Measurements from ENCODE around the gene HHAT.

The HHAT gene

DNA sequence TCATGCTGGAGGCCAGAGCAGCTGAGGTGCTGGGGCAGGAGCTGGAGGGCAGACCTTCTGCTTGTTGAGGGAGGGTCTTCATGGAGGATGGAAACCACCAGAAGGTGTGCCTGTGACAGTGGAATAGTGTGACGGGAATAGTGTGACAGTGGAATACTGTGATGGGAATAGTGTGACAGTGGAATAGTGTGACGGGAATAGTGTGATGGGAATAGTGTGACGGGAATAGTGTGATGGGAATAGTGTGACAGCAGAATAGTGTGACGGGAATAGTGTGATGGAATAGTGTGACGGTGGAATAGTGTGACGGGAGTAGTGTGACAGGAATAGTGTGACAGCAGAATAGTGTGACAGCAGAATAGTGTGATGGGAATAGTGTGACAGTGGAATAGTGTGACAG lies 325.1 kb downstream of the HHAT start:
- peaks cover 4% of the 10 kb centered on the region for H3K9me3 ChIP-seq (ENCODE audit: insufficient read depth, low read length, severe bottlenecking)
- peak; percentile 58; the same call in 2 of the 3 replicates for ATAC-seq (ENCODE audit: insufficient read depth, low read depth)
- no peaks in the 10 kb centered on the region for H3K79me2 ChIP-seq (ENCODE audit: insufficient read depth, low read length)
- H3K4me1 ChIP-seq (ENCODE audit: insufficient read depth, low read length) = no peaks in the 10 kb centered on the region
- H3K4me3 ChIP-seq (ENCODE audit: low read depth in 1 of 2, low read length in 2 of 2) = no peak overlapping the region
- H4K20me1 ChIP-seq (ENCODE audit: insufficient read depth, low read length) = no peaks in the 10 kb centered on the region
- H3K27me3 ChIP-seq (ENCODE audit: insufficient read depth, low read length, poor library complexity) = no peaks in the 10 kb centered on the region
- no peak for DNase-seq
- H3K27ac ChIP-seq (ENCODE audit: low read length) = no peak overlapping the region
- H3K36me3 ChIP-seq (ENCODE audit: insufficient read depth, low read length) = no peaks in the 10 kb centered on the region
- no peak overlapping the region for H3K4me2 ChIP-seq (ENCODE audit: insufficient read depth, low read length)
- no peak for TF ChIP-seq EZH2 (IDR thresholded peaks at IDR 0.05; ENCODE audit: borderline replicate concordance, low read depth, low read length, severe bottlenecking)
- TF ChIP-seq, protein P1, sequence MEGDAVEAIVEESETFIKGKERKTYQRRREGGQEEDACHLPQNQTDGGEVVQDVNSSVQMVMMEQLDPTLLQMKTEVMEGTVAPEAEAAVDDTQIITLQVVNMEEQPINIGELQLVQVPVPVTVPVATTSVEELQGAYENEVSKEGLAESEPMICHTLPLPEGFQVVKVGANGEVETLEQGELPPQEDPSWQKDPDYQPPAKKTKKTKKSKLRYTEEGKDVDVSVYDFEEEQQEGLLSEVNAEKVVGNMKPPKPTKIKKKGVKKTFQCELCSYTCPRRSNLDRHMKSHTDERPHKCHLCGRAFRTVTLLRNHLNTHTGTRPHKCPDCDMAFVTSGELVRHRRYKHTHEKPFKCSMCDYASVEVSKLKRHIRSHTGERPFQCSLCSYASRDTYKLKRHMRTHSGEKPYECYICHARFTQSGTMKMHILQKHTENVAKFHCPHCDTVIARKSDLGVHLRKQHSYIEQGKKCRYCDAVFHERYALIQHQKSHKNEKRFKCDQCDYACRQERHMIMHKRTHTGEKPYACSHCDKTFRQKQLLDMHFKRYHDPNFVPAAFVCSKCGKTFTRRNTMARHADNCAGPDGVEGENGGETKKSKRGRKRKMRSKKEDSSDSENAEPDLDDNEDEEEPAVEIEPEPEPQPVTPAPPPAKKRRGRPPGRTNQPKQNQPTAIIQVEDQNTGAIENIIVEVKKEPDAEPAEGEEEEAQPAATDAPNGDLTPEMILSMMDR (IDR thresholded peaks at IDR 0.05; ENCODE audit: borderline replicate concordance, extremely low read depth, low read length, poor library complexity, severe bottlenecking) = no peak
- H2AFZ ChIP-seq (ENCODE audit: low read depth, low read length) = no peak overlapping the region
- no peak overlapping the region for H3K9ac ChIP-seq (ENCODE audit: low read depth, low read length)

DNA sequence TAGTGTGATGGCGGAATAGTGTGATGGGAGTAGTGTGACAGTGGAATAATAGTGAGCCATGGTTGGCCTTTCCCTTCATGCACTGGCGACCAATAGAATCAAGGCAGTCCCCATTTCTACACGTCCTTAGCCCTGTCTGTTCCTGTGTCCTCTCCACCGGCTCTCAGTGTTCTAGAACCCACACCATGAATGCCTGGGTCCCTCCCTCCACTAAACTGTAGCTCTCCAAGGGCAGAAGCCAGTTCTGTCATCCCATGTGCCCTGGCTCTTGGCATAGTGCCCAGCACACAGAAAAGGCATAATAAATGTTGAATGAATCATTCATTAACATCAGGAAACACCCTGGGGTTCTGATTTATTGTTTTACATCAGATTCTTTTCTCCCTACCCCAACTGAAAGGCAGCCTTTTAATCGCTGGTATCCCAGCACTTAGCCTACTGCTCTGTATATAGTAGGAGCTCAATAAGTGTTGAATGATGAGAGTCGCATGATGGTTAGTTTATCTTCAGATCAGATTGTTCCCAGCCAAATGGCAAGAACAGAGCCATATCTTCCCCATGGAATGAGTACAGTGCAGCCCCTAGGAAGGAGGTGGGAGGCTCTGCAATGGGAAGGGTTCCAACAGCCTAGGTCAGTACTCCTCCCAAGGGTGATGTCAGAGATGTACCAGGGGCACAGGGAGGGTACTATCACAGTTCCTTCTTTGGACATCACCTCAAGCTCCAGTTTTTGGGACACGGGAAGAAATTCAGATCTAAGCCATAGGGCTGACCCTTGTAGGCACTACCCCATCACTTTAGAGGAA lies 325.7 kb downstream of the HHAT start:
- peaks cover 4% of the 10 kb centered on the region for H3K9me3 ChIP-seq (ENCODE audit: insufficient read depth, low read length, severe bottlenecking)
- ATAC-seq (ENCODE audit: insufficient read depth, low read depth) = 0 out of 3 replicates have a peak, but pooled peaks have one; percentile 12
- TF ChIP-seq, protein P1 (IDR thresholded peaks at IDR 0.05; ENCODE audit: borderline replicate concordance, extremely low read depth, low read length, poor library complexity, severe bottlenecking) = no peak
- no peak for TF ChIP-seq EZH2 (IDR thresholded peaks at IDR 0.05; ENCODE audit: borderline replicate concordance, low read depth, low read length, severe bottlenecking)
- H3K79me2 ChIP-seq (ENCODE audit: insufficient read depth, low read length) = no peaks in the 10 kb centered on the region
- no peak overlapping the region for H2AFZ ChIP-seq (ENCODE audit: low read depth, low read length)
- no peaks in the 10 kb centered on the region for H3K27me3 ChIP-seq (ENCODE audit: insufficient read depth, low read length, poor library complexity)
- no peak overlapping the region for H3K9ac ChIP-seq (ENCODE audit: low read depth, low read length)
- H3K4me1 ChIP-seq (ENCODE audit: insufficient read depth, low read length) = no peaks in the 10 kb centered on the region
- DNase-seq = no peak
- no peak overlapping the region for H3K4me2 ChIP-seq (ENCODE audit: insufficient read depth, low read length)
- H3K4me3 ChIP-seq (ENCODE audit: low read depth in 1 of 2, low read length in 2 of 2) = no peak overlapping the region
- no peaks in the 10 kb centered on the region for H3K36me3 ChIP-seq (ENCODE audit: insufficient read depth, low read length)
- no peaks in the 10 kb centered on the region for H4K20me1 ChIP-seq (ENCODE audit: insufficient read depth, low read length)
- H3K27ac ChIP-seq (ENCODE audit: low read length) = no peak overlapping the region

DNA sequence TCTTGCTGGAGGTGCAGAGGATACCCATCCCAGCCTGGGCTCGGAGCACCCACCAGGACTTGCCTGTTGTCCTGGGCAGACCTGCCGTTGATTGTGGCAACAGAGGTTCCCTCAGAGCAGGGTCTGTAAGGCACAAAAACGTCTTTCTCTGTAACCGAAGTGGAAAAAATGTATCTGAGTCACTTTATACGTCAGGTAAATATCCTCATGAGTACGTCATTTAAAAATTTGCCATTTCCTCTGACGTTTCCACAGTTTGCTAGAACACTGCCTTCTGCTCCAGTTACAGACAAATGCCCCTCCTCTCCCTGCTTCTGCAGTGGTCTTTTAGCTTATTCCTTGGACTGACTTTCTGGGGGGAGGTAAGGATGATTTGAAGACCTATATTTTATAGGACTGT lies 326.8 kb downstream of the HHAT start:
- Histone ChIP-seq H3K79me2 (ENCODE audit: insufficient read depth, low read length) (no peaks in the 10 kb centered on the region), H3K4me1 (ENCODE audit: insufficient read depth, low read length) (no peaks in the 10 kb centered on the region), H3K4me3 (ENCODE audit: low read depth in 1 of 2, low read length in 2 of 2) (no peak overlapping the region), H4K20me1 (ENCODE audit: insufficient read depth, low read length) (no peaks in the 10 kb centered on the region), H3K27me3 (ENCODE audit: insufficient read depth, low read length, poor library complexity) (no peaks in the 10 kb centered on the region), H3K27ac (ENCODE audit: low read length) (no peak overlapping the region), H3K9me3 (ENCODE audit: insufficient read depth, low read length, severe bottlenecking) (peaks cover 4% of the 10 kb centered on the region), H2AFZ (ENCODE audit: low read depth, low read length) (no peak overlapping the region), H3K9ac (ENCODE audit: low read depth, low read length) (no peak overlapping the region), H3K36me3 (ENCODE audit: insufficient read depth, low read length) (no peaks in the 10 kb centered on the region), H3K4me2 (ENCODE audit: insufficient read depth, low read length) (no peak overlapping the region)
- no peak for DNase-seq
- no peak for TF ChIP-seq EZH2 (IDR thresholded peaks at IDR 0.05; ENCODE audit: borderline replicate concordance, low read depth, low read length, severe bottlenecking)
- TF ChIP-seq, protein P1 (IDR thresholded peaks at IDR 0.05; ENCODE audit: borderline replicate concordance, extremely low read depth, low read length, poor library complexity, severe bottlenecking) = no peak
- ATAC-seq (ENCODE audit: insufficient read depth, low read depth) = no peak
